ENCODE results near the gene PELI2.

The PELI2 gene, protein sequence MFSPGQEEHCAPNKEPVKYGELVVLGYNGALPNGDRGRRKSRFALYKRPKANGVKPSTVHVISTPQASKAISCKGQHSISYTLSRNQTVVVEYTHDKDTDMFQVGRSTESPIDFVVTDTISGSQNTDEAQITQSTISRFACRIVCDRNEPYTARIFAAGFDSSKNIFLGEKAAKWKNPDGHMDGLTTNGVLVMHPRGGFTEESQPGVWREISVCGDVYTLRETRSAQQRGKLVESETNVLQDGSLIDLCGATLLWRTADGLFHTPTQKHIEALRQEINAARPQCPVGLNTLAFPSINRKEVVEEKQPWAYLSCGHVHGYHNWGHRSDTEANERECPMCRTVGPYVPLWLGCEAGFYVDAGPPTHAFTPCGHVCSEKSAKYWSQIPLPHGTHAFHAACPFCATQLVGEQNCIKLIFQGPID

DNA sequence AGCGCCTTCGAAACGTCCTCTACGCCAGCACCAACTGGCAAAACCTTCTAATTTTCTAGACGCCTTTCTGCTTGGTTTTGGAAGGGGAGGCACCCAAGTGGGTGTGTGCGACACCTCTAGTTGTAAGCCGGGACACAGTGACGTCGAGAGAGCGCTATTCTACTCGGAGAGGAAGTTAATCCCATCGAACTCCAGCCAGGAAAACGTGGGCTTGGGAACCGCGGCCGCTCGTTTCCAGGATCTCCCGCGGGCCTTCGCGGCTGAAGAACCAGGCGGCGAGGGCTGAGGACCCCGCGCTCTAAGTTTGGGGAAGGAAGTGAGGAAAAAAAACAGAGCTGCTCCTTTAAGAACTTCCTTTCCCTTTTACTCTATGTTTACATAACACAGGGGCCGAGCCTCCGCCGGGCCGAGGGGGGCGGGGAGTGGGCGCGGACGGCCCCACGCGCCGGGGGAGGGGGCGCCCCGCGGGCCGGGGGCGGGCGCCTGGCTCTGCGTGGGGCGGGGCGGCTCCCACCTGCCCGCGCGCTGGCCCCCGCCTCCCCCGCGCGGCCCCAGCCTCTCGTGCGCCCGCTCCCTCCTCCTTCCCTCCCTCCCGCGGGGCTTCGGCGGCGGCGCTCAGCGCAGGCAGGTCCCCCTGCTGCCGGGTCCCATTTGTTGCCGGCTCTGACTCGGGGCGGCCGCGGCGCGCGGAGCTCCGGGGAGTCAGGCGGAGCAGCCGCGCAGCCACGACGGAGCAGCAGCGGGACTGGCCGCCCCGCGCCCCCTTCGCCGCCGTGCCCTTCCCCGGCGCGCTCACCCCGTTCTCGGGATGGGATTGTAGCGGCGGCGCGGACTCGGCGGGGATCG is at the start of gene PELI2:
Gene PELI2, plus strand, starts transcription at position 647 of the 846 bp plus-strand sequence. CDS start 250 bp downstream, outside the sequence.
- in situ Hi-C loops (cut with HindIII; ENCODE audit: low sequenced_read_pairs): no loop called here
- DNase-seq (ENCODE audit: low read depth): peak; percentile 23
- H3K4me3 ChIP-seq (ENCODE audit: low read depth, low read length): peak within 1 kb of the TSS; percentile 68
- TF ChIP-seq CTCF (IDR thresholded peaks at IDR 0.05; ENCODE audit: low read depth, low read length, missing control alignments): peak; percentile 24

DNA sequence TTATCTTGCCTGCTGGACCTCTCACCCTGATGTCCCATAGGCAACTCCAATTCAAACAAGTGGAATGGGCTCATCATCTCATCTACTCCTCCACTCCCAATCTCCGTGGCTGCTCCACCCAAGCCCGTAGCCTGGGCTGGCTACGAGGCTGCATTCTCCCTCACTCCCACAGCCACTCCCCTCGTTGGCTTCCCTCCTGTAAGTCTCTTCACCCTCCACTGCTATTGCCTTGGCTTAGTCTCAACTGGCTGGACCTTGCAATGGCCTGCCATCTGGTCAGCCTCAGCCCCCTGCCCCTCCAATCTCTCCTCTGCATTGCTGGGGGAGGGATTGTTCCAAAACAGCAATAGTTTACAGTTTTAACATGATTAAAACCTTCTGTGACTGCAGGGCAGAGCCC is 44.4 kb upstream of the PELI2 start:
- H3K4me3 ChIP-seq (ENCODE audit: low read depth, low read length): no peak overlapping the region
- TF ChIP-seq CTCF (IDR thresholded peaks at IDR 0.05; ENCODE audit: low read depth, low read length, missing control alignments): no peak
- in situ Hi-C loops (cut with HindIII; ENCODE audit: low sequenced_read_pairs): no loop called here
- no peak for DNase-seq (ENCODE audit: low read depth)

DNA sequence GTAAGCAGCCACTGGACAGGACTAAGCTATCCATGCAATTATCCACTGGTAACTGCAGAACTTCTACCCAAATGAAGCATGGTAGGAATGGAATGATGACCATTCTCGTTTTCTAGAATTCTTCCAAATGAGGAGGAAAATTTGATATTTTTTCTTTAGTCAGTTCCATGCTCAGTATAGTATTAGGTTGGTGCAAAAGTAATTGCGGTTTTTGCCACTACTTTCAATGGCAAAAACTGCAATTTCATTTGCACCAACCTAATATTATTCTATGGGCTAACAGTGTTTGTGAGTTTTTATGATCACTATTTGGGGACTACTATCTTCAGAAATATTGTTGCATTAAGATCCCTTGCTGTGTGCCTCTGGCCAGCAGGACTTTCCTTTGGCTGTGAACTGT is 42.9 kb upstream of the PELI2 start:
- no peak for DNase-seq (ENCODE audit: low read depth)
- no peak overlapping the region for H3K4me3 ChIP-seq (ENCODE audit: low read depth, low read length)
- in situ Hi-C loops (cut with HindIII; ENCODE audit: low sequenced_read_pairs): no loop called here
- TF ChIP-seq CTCF (IDR thresholded peaks at IDR 0.05; ENCODE audit: low read depth, low read length, missing control alignments): no peak

DNA sequence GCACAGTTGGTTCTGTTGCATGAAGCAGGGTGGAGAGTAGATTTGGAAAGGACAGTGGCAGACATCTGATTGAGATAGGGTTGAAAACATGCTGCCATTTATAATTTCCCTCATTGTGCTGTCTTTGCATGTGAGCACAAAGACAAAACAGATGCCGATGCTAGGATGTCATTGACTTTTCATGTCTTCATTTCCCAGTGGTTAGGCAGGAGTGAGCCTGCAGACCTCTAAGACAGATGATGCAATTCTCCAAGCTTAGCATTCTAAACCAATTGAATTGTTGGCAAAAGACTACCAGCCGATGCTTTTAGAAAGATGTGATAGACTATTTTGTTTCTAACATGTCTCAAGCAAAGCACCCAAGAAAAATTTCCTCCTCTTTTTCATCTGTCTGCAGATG is 37.1 kb upstream of the PELI2 start:
- TF ChIP-seq CTCF (IDR thresholded peaks at IDR 0.05; ENCODE audit: low read depth, low read length, missing control alignments): no peak
- DNase-seq (ENCODE audit: low read depth): no peak
- in situ Hi-C loops (cut with HindIII; ENCODE audit: low sequenced_read_pairs): no loop called here
- no peak overlapping the region for H3K4me3 ChIP-seq (ENCODE audit: low read depth, low read length)

- TF ChIP-seq CTCF (IDR thresholded peaks at IDR 0.05; ENCODE audit: low read depth, low read length, missing control alignments): no peak
- DNase-seq (ENCODE audit: low read depth): no peak
- no peak overlapping the region for H3K4me3 ChIP-seq (ENCODE audit: low read depth, low read length)
- in situ Hi-C loops (cut with HindIII; ENCODE audit: low sequenced_read_pairs): no loop called here
These were observed 35.3 kb upstream of the PELI2 start for GRCh38 chr14:56082880-56083279.

DNA sequence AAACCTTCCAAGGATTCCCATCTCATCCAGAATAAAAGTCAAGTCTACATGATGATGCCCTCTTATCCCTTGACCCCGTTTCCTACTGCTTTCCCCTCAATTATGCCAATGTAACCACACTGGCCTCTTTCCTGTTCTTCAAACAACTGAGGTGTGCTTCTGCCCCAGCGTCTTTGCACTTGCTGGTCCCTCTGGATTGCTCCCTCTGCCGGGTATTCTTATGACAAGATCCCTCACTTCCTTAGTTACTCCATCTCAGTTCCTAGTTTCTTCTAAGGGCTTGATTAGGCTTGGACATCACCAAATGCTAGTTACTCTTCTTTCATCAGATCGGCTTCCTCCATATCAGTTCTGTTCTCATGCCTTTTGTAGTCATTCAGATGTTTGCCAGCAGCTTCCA is 32.7 kb upstream of the PELI2 start:
- TF ChIP-seq CTCF (IDR thresholded peaks at IDR 0.05; ENCODE audit: low read depth, low read length, missing control alignments): no peak
- no peak overlapping the region for H3K4me3 ChIP-seq (ENCODE audit: low read depth, low read length)
- in situ Hi-C loops (cut with HindIII; ENCODE audit: low sequenced_read_pairs): no loop called here
- DNase-seq (ENCODE audit: low read depth): no peak
